Endothelial cell of umbilical vein (primary cell): ENCODE measurements around the gene LDB3.

ENCODE experiments used
- CTCF ChIP-seq, 2 donors: IDR thresholded peaks; 1 replicate in 1 of 2; 2 replicates in 1 of 2; pipeline ENCODE4 v1.5.1; 2011; ENCODE audit warnings: low read length in 2 of 2, mild to moderate bottlenecking in 2 of 2, moderate library complexity in 2 of 2, control low read depth in 1 of 2, inconsistent platforms in 1 of 2, low read depth in 1 of 2; ENCODE audit not compliant: insufficient read depth in 1 of 2; ENCODE audit errors: extremely low read depth in 1 of 2
- EZH2 ChIP-seq: IDR thresholded peaks from 2 replicates; pipeline ENCODE4 v1.6.1; 2012; ENCODE audit warnings: borderline replicate concordance, low read depth, mild to moderate bottlenecking, moderate library complexity, low read length, inconsistent platforms; ENCODE audit not compliant: severe bottlenecking
- JUN ChIP-seq: IDR thresholded peaks from 2 replicates; pipeline ENCODE4 v1.6.1; 2011; ENCODE audit warnings: borderline replicate concordance, low read depth; ENCODE audit not compliant: insufficient read length, insufficient read depth
- MAX ChIP-seq: IDR thresholded peaks from 2 replicates; pipeline ENCODE4 v1.6.1; 2011; ENCODE audit not compliant: insufficient read depth, insufficient read length
- MYC ChIP-seq: IDR thresholded peaks from one replicate; pipeline ENCODE4 v1.6.1; 2011; ENCODE audit warnings: mild to moderate bottlenecking, low read depth, low read length
- POLR2A ChIP-seq: IDR thresholded peaks from 2 replicates; pipeline ENCODE4 v1.6.1; 2012; ENCODE audit warnings: low read depth, mild to moderate bottlenecking, control low read depth, low read length
- POLR2AphosphoS5 ChIP-seq: IDR thresholded peaks from 2 replicates; pipeline ENCODE4 v1.6.1; 2012; ENCODE audit warnings: low read depth, mild to moderate bottlenecking, control low read depth, low read length, moderate library complexity; ENCODE audit not compliant: insufficient read depth

GRCh38 chr10:86671419-86671818, 3.1 kb downstream of the LDB3 start:
- no peak for TF ChIP-seq POLR2A
- TF ChIP-seq CTCF (IDR thresholded peaks at IDR 0.05; ENCODE audit: extremely low read depth in 1 of 2, insufficient read depth in 1 of 2, low read depth in 1 of 2, low read length in 2 of 2) = no peak
- TF ChIP-seq JUN = no peak
- no peak for TF ChIP-seq EZH2
- TF ChIP-seq MYC = no peak
- TF ChIP-seq POLR2AphosphoS5 = no peak
- TF ChIP-seq MAX = no peak
